HuH-7 (cell line): ENCODE results near the gene BCKDHB.
"Not testable (repeated sequence)": the region's sequence is repeated elsewhere in the genome, so short reads cannot be mapped to it uniquely, and the experiment has no call there.

Experiments used
- DNase-seq: peaks from one replicate; pipeline ENCODE4 v3.0.0; 2011; ENCODE audit warnings: low spot score

Gene BCKDHB

GRCh38 chr6:80106418-80107235 lies at the start of gene BCKDHB:
Gene BCKDHB (plus strand): TSS chr6:80106671. CDS start chr6:80106694, 23 bp downstream.
- DNase-seq = peak; percentile 93

- no peak for DNase-seq
Measured at GRCh38 chr6:80060774-80061173, 45.7 kb upstream of the BCKDHB start.

- DNase-seq = not testable (repeated sequence)
Measured at GRCh38 chr6:80068146-80068545, 38.3 kb upstream of the BCKDHB start.

GRCh38 chr6:80070431-80070830 lies 36.0 kb upstream of the BCKDHB start:
- not testable (repeated sequence) for DNase-seq

GRCh38 chr6:80077067-80077466 lies 29.4 kb upstream of the BCKDHB start:
- DNase-seq = no peak

GRCh38 chr6:80088637-80089036 lies 17.8 kb upstream of the BCKDHB start:
- no peak for DNase-seq

- no peak for DNase-seq
Measured at GRCh38 chr6:80091506-80091905, 15.0 kb upstream of the BCKDHB start.

GRCh38 chr6:80094017-80094416 lies 12.5 kb upstream of the BCKDHB start:
- peak; percentile 36 for DNase-seq

GRCh38 chr6:80095600-80095999 lies 10.9 kb upstream of the BCKDHB start:
- no peak for DNase-seq

GRCh38 chr6:80098392-80098791 lies 8.1 kb upstream of the BCKDHB start:
- DNase-seq = no peak

- no peak for DNase-seq
Measured at GRCh38 chr6:80104520-80104919, 2.0 kb upstream of the BCKDHB start.

GRCh38 chr6:80105972-80106417 lies 476 bp upstream of the BCKDHB start:
- DNase-seq = no peak

- DNase-seq = not testable (repeated sequence)
Measured at GRCh38 chr6:80122576-80122975, 16.1 kb downstream of the BCKDHB start.

GRCh38 chr6:80126657-80127345 lies 20.3 kb downstream of the BCKDHB start:
- no peak for DNase-seq

GRCh38 chr6:80129485-80129884 lies 23.0 kb downstream of the BCKDHB start:
- DNase-seq = no peak

GRCh38 chr6:80133020-80133419 lies 26.5 kb downstream of the BCKDHB start:
- DNase-seq = peak; percentile 20

GRCh38 chr6:80134065-80134464 lies 27.6 kb downstream of the BCKDHB start:
- DNase-seq = no peak

- no peak for DNase-seq
Measured at GRCh38 chr6:80142586-80142985, 36.1 kb downstream of the BCKDHB start.

GRCh38 chr6:80143419-80143937 lies 37.0 kb downstream of the BCKDHB start:
- DNase-seq = no peak

GRCh38 chr6:80144753-80145315 lies 38.4 kb downstream of the BCKDHB start:
- DNase-seq = no peak

GRCh38 chr6:80145509-80145908 lies 39.0 kb downstream of the BCKDHB start:
- DNase-seq = no peak

GRCh38 chr6:80145921-80146320 lies 39.5 kb downstream of the BCKDHB start:
- DNase-seq = no peak

- DNase-seq = no peak
Measured at GRCh38 chr6:80148220-80148619, 41.7 kb downstream of the BCKDHB start.
